ENCODE results near the gene CRYGD. TPM values are rescaled to one million over a fixed set of nuclear protein-coding genes. Genes with fewer than 3 reads are reported as not detected.
"Not testable (repeated sequence)": the region's sequence is repeated elsewhere in the genome, so short reads cannot be mapped to it uniquely, and the experiment has no call there.

Gene CRYGD
- total RNA-seq, 2 experiments from 2014 or later, result not detected

DNA sequence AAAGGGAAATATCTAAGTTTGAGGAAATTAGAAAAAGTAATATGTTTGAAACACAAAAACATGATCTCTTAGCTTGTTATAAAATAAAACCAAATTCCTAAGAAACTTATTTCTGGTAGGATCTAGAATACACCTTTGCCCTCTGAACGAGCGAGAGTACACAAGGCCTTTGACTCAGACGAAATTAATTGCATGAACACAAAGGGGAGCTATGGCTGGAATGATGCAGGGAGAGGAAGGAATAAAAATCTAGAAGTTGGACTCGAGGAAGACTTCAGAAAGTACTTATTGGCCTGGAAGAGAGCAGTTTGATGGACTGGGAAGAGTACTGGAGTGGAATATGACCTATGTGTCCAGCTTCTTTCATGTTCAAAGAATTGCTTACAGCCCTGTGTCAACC is 927 bp upstream of the CRYGD start:
- DNase-seq, result no peak
- Mint-ChIP-seq H3K36me3 (no peaks in the 10 kb centered on the region), H3K4me1 (ENCODE audit: low read depth) (peaks cover 6% of the 10 kb centered on the region), H3K9me3 (no peaks in the 10 kb centered on the region), H3K27ac (no peak overlapping the region), H3K4me3 (no peak overlapping the region), H3K27me3 (peaks cover 25% of the 10 kb centered on the region)
- intact Hi-C loops (cut with micrococcal nuclease), result no loop called here
- ChIA-PET POLR2A (no interaction called here), CTCF (no interaction called here)

GRCh38 chr2:208122248-208122647 is 2.1 kb downstream of the CRYGD start:
- Mint-ChIP-seq H3K4me3 (no peak overlapping the region), H3K27ac (no peak overlapping the region), H3K36me3 (no peaks in the 10 kb centered on the region), H3K4me1 (ENCODE audit: low read depth) (peaks cover 6% of the 10 kb centered on the region), H3K9me3 (no peaks in the 10 kb centered on the region), H3K27me3 (peaks cover 22% of the 10 kb centered on the region)
- POLR2A ChIA-PET, result no interaction called here
- intact Hi-C loops (cut with micrococcal nuclease), result no loop called here
- no peak for DNase-seq
- CTCF ChIA-PET, result no interaction called here

DNA sequence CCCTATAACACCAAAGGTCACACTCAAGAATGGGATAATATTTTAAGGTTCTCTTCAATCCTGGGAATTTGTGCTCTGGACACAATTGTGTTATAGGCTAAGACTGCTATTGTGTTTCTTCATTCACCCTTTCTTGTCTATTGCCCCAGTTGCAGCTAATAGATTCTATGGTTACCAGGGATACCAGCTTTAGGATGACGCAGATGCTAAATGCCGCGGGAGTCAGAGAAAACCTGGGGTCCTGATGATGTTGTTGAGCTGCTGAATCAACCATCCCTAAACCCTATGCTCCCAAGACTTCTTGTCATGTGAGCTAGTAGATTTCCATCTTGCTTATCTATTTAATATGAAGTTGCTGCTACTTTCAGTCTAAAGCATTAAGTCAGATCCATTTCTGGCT is 5.4 kb downstream of the CRYGD start:
- Mint-ChIP-seq H3K27me3 (peaks cover 6% of the 10 kb centered on the region), H3K9me3 (no peaks in the 10 kb centered on the region), H3K36me3 (no peaks in the 10 kb centered on the region), H3K4me3 (no peak overlapping the region), H3K27ac (no peak overlapping the region), H3K4me1 (ENCODE audit: low read depth) (peaks cover 1% of the 10 kb centered on the region)
- no peak for DNase-seq
- intact Hi-C loops (cut with micrococcal nuclease), result no loop called here
- CTCF ChIA-PET, result no interaction called here
- POLR2A ChIA-PET, result no interaction called here

GRCh38 chr2:208117390-208117789 is 6.9 kb downstream of the CRYGD start:
- H3K27me3 Mint-ChIP-seq, H3K36me3 Mint-ChIP-seq: not testable (repeated sequence)

GRCh38 chr2:208112969-208113368 is 11.4 kb downstream of the CRYGD start:
- no peaks in the 10 kb centered on the region for H3K4me1 Mint-ChIP-seq (ENCODE audit: low read depth)
- ChIA-PET CTCF (no interaction called here), POLR2A (no interaction called here)
- no peak overlapping the region for H3K27ac Mint-ChIP-seq
- H3K4me3 Mint-ChIP-seq, result no peak overlapping the region
- intact Hi-C loops (cut with micrococcal nuclease), result no loop called here
- H3K27me3 Mint-ChIP-seq, result peaks cover 8% of the 10 kb centered on the region
- H3K9me3 Mint-ChIP-seq, result no peaks in the 10 kb centered on the region
- H3K36me3 Mint-ChIP-seq, result no peaks in the 10 kb centered on the region
- DNase-seq, result no peak

More at GRCh38 chr2:208117390-208117789, 6.9 kb downstream of the CRYGD start:
- DNase-seq; H3K27ac Mint-ChIP-seq; intact Hi-C loops (cut with micrococcal nuclease); H3K4me1 Mint-ChIP-seq (ENCODE audit: low read depth); H3K9me3 Mint-ChIP-seq; POLR2A ChIA-PET; CTCF ChIA-PET; H3K4me3 Mint-ChIP-seq: not testable (repeated sequence)

GRCh38 chr2:208112273-208112745 is 12.0 kb downstream of the CRYGD start:
- H3K27me3 Mint-ChIP-seq; H3K36me3 Mint-ChIP-seq; DNase-seq; H3K27ac Mint-ChIP-seq; H3K4me1 Mint-ChIP-seq (ENCODE audit: low read depth); H3K4me3 Mint-ChIP-seq; H3K9me3 Mint-ChIP-seq; POLR2A ChIA-PET; CTCF ChIA-PET; intact Hi-C loops (cut with micrococcal nuclease): not testable (repeated sequence)

- ChIA-PET CTCF (no interaction called here), POLR2A (no interaction called here)
- H3K27ac Mint-ChIP-seq, result no peak overlapping the region
- no peaks in the 10 kb centered on the region for H3K9me3 Mint-ChIP-seq
- intact Hi-C loops (cut with micrococcal nuclease), result no loop called here
- peaks cover 11% of the 10 kb centered on the region for H3K4me1 Mint-ChIP-seq (ENCODE audit: low read depth)
- no peak for DNase-seq
- peaks cover 13% of the 10 kb centered on the region for H3K27me3 Mint-ChIP-seq
- H3K4me3 Mint-ChIP-seq, result no peak overlapping the region
- no peaks in the 10 kb centered on the region for H3K36me3 Mint-ChIP-seq
Measured at GRCh38 chr2:208103616-208104015, 20.7 kb downstream of the CRYGD start.

- Mint-ChIP-seq H3K9me3 (no peaks in the 10 kb centered on the region), H3K27ac (no peak overlapping the region), H3K27me3 (peaks cover 10% of the 10 kb centered on the region), H3K4me3 (no peak overlapping the region), H3K36me3 (no peaks in the 10 kb centered on the region), H3K4me1 (ENCODE audit: low read depth) (peaks cover 11% of the 10 kb centered on the region)
- ChIA-PET POLR2A (interaction anchor here (0.6 kb wide), 1 partner anchor 804 kb away, joined by 4 read pairs; no protein-coding TSS in a partner anchor), CTCF (interaction anchor here (0.8 to 2.5 kb wide), 2 partner anchors 74 to 153 kb away, joined by 4 to 6 read pairs; partner anchors contain the start of gene IDH1)
- no peak for DNase-seq
- intact Hi-C loops (cut with micrococcal nuclease), result no loop called here
Measured at GRCh38 chr2:208101716-208102631, 22.4 kb downstream of the CRYGD start.

- peaks cover 11% of the 10 kb centered on the region for H3K4me1 Mint-ChIP-seq (ENCODE audit: low read depth)
- H3K4me3 Mint-ChIP-seq, result no peak overlapping the region
- no peaks in the 10 kb centered on the region for H3K36me3 Mint-ChIP-seq
- intact Hi-C loops (cut with micrococcal nuclease), result no loop called here
- H3K27me3 Mint-ChIP-seq, result peaks cover 10% of the 10 kb centered on the region
- POLR2A ChIA-PET, result no interaction called here
- DNase-seq, result no peak
- no peaks in the 10 kb centered on the region for H3K9me3 Mint-ChIP-seq
- CTCF ChIA-PET, result no interaction called here
- no peak overlapping the region for H3K27ac Mint-ChIP-seq
Measured at GRCh38 chr2:208099682-208100470, 24.4 kb downstream of the CRYGD start.

DNA sequence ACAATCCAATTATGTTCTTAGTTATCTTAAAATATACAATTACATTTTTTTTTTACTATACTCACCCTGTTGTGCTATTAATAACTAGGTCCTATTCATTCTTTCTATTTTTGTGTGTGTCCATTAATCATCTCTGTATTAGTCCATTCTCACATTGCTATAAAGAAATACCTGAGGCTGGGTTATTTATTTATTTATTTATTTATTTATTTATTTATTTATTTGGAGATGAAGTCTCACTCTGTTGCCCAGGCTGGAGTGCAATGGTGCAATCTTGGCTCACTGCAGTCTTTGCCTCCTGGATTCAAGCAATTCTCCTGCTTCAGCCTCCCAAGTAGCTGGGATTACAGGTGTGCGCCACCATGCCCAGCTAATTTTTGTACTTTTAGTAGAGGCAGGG is 25.6 kb downstream of the CRYGD start:
- H3K27me3 Mint-ChIP-seq; H3K27ac Mint-ChIP-seq; H3K4me3 Mint-ChIP-seq; H3K9me3 Mint-ChIP-seq; CTCF ChIA-PET; H3K36me3 Mint-ChIP-seq; DNase-seq; intact Hi-C loops (cut with micrococcal nuclease); POLR2A ChIA-PET: not testable (repeated sequence)
- peaks cover 11% of the 10 kb centered on the region for H3K4me1 Mint-ChIP-seq (ENCODE audit: low read depth)

DNA sequence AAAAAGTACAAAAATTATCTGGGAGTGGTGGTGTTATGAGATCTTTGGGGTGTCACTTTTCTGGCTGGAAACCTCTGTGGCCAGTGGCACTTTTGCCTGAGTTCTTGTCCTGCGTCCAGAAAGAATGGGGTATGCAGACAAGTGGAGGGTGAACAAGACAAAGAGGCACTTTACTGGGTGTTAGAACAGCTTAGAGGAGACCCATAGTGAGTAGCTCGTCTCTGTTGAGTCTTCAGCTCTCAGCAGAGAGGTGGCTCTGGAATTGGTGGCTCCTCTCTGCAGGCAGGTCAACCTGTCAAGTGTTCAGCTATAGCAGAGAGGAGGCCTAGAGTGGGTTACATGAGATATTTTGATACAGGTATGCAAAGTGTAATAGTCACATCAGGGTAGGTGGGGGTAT is 26.1 kb downstream of the CRYGD start:
- no peak overlapping the region for H3K27ac Mint-ChIP-seq
- peaks cover 10% of the 10 kb centered on the region for H3K27me3 Mint-ChIP-seq
- POLR2A ChIA-PET, result no interaction called here
- H3K4me1 Mint-ChIP-seq (ENCODE audit: low read depth), result peaks cover 11% of the 10 kb centered on the region
- intact Hi-C loops (cut with micrococcal nuclease), result no loop called here
- H3K4me3 Mint-ChIP-seq, result no peak overlapping the region
- no peak for DNase-seq
- no peaks in the 10 kb centered on the region for H3K36me3 Mint-ChIP-seq
- CTCF ChIA-PET, result no interaction called here
- H3K9me3 Mint-ChIP-seq, result no peaks in the 10 kb centered on the region

DNA sequence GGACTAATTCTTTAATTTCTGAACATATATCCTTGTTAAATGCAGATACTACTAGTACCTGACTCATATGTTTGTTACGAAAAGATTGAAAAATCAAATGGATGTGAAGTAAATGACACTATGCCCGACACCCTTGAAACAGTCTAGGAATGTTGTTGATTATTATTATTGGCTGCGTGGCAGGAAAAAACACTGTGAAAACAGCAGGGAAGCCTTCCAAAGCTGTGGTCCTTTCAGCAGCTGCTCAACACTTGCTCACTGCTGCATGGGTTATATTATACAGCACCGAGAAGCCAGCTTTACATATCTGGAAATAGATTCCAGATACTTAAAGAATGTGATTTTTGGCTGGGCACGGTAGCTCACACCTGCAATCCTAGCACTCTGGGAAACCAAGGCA is 26.5 kb downstream of the CRYGD start:
- no peaks in the 10 kb centered on the region for H3K36me3 Mint-ChIP-seq
- CTCF ChIA-PET, result no interaction called here
- H3K4me1 Mint-ChIP-seq (ENCODE audit: low read depth), result peaks cover 11% of the 10 kb centered on the region
- peaks cover 10% of the 10 kb centered on the region for H3K27me3 Mint-ChIP-seq
- H3K4me3 Mint-ChIP-seq, result no peak overlapping the region
- DNase-seq, result no peak
- H3K9me3 Mint-ChIP-seq, result no peaks in the 10 kb centered on the region
- no peak overlapping the region for H3K27ac Mint-ChIP-seq
- POLR2A ChIA-PET, result no interaction called here
- intact Hi-C loops (cut with micrococcal nuclease), result no loop called here
